Measurements from ENCODE around the gene SYT1.

SYT1 gene

DNA sequence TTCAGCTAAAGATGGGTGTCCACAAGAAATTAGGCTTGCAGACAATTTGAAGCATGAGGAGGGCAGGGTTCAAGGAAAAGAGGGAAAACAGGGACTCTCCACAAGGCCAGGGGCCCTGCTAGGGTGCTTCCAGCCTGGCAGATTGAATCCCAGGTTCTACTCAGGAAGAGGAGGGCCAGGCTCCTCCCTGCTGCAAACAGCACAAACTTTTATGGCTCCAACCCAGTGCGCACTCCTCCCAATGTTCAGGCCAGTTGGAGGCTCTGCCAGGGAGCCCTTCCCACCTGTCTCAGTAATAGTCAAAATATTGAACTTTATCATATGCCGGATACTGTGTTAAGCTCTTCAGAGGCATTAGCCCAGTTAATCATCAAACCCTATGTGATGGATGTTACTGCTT is 244.4 kb downstream of the SYT1 start (continued):
- TF ChIP-seq, protein P1, sequence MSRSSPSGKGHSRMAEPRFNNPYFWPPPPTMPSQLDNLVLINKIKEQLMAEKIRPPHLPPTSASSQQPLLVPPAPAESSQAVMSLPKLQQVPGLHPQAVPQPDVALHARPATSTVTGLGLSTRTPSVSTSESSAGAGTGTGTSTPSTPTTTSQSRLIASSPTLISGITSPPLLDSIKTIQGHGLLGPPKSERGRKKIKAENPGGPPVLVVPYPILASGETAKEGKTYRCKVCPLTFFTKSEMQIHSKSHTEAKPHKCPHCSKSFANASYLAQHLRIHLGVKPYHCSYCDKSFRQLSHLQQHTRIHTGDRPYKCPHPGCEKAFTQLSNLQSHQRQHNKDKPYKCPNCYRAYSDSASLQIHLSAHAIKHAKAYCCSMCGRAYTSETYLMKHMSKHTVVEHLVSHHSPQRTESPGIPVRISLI (tag by site-specific recombination; IDR thresholded peaks at IDR 0.05): no peak
- TF ChIP-seq ZNF157 (tag by site-specific recombination; IDR thresholded peaks at IDR 0.05): no peak

DNA sequence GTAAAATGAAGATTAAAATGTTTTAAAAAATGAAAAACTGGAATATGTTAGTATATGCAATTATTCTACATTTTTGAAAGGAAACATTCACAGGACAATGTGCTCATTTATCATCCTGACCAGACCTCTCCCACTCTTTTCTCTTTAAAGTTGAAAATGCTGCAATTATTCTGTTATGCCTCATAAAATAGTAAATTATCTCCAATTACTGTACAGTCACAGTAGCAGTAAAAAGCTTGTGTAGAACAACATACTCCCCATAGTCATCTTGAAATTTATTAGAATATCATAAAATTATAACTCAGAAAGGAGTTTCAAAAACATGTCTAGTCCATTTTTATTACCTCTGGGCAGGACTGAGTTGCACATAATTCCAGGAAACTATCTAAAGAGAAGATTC is 250.3 kb downstream of the SYT1 start:
- no peaks in the 10 kb centered on the region for H3K9me3 ChIP-seq (ENCODE audit: control insufficient read depth, insufficient read depth, low read depth, low read length)
- H3K36me3 ChIP-seq (ENCODE audit: control insufficient read depth in 2 of 2, insufficient read depth in 1 of 2, low read length in 2 of 2): no peaks in the 10 kb centered on the region
- POLR2A ChIA-PET: no interaction called here
- H3K4me1 ChIP-seq (ENCODE audit: control insufficient read depth, insufficient read depth, low read length): no peaks in the 10 kb centered on the region
- no peak overlapping the region for H3K27ac ChIP-seq (ENCODE audit: extremely low read depth, low read depth, low read length)
- no peak overlapping the region for H3K4me3 ChIP-seq (ENCODE audit: low read depth, low read length)
- CTCF ChIA-PET: no interaction called here
- TF ChIP-seq TRIM28 (IDR thresholded peaks at IDR 0.05; ENCODE audit: borderline replicate concordance, low read length) (no peak), WT1 (tag by site-specific recombination; IDR thresholded peaks at IDR 0.05) (peak; percentile 75)
- TF ChIP-seq, protein P2, sequence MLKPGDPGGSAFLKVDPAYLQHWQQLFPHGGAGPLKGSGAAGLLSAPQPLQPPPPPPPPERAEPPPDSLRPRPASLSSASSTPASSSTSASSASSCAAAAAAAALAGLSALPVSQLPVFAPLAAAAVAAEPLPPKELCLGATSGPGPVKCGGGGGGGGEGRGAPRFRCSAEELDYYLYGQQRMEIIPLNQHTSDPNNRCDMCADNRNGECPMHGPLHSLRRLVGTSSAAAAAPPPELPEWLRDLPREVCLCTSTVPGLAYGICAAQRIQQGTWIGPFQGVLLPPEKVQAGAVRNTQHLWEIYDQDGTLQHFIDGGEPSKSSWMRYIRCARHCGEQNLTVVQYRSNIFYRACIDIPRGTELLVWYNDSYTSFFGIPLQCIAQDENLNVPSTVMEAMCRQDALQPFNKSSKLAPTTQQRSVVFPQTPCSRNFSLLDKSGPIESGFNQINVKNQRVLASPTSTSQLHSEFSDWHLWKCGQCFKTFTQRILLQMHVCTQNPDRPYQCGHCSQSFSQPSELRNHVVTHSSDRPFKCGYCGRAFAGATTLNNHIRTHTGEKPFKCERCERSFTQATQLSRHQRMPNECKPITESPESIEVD (tag by site-specific recombination; IDR thresholded peaks at IDR 0.05): peak; percentile 21; the same call in 1 of the 2 replicates

DNA sequence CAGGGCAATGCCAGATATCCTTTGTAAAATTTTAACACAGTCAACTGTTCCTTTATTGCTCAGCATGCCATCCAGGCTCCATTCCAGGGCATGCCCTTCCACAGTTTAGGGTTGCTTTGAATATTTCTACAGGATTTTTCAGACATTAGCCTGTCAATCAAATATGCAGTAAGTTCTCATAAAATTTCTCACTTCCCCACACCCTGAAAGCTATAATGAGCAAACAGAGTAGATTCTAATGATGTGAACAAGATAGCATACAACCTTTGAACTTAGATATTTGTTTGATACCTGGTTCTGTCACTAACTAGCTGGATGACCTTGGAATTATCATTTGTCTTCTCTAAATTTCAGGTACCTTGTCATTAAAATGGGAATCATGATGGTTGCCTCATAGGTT is 251.2 kb downstream of the SYT1 start:
- Histone ChIP-seq H3K4me3 (ENCODE audit: low read depth, low read length) (no peak overlapping the region), H3K4me1 (ENCODE audit: control insufficient read depth, insufficient read depth, low read length) (no peaks in the 10 kb centered on the region), H3K36me3 (ENCODE audit: control insufficient read depth in 2 of 2, insufficient read depth in 1 of 2, low read length in 2 of 2) (no peaks in the 10 kb centered on the region), H3K27ac (ENCODE audit: extremely low read depth, low read depth, low read length) (no peak overlapping the region), H3K9me3 (ENCODE audit: control insufficient read depth, insufficient read depth, low read depth, low read length) (no peaks in the 10 kb centered on the region)
- CTCF ChIA-PET: interaction anchor here (1.0 kb wide), 1 partner anchor 59 kb away, joined by 4 read pairs; no protein-coding TSS in a partner anchor
- POLR2A ChIA-PET: no interaction called here
- TF ChIP-seq, protein P3, sequence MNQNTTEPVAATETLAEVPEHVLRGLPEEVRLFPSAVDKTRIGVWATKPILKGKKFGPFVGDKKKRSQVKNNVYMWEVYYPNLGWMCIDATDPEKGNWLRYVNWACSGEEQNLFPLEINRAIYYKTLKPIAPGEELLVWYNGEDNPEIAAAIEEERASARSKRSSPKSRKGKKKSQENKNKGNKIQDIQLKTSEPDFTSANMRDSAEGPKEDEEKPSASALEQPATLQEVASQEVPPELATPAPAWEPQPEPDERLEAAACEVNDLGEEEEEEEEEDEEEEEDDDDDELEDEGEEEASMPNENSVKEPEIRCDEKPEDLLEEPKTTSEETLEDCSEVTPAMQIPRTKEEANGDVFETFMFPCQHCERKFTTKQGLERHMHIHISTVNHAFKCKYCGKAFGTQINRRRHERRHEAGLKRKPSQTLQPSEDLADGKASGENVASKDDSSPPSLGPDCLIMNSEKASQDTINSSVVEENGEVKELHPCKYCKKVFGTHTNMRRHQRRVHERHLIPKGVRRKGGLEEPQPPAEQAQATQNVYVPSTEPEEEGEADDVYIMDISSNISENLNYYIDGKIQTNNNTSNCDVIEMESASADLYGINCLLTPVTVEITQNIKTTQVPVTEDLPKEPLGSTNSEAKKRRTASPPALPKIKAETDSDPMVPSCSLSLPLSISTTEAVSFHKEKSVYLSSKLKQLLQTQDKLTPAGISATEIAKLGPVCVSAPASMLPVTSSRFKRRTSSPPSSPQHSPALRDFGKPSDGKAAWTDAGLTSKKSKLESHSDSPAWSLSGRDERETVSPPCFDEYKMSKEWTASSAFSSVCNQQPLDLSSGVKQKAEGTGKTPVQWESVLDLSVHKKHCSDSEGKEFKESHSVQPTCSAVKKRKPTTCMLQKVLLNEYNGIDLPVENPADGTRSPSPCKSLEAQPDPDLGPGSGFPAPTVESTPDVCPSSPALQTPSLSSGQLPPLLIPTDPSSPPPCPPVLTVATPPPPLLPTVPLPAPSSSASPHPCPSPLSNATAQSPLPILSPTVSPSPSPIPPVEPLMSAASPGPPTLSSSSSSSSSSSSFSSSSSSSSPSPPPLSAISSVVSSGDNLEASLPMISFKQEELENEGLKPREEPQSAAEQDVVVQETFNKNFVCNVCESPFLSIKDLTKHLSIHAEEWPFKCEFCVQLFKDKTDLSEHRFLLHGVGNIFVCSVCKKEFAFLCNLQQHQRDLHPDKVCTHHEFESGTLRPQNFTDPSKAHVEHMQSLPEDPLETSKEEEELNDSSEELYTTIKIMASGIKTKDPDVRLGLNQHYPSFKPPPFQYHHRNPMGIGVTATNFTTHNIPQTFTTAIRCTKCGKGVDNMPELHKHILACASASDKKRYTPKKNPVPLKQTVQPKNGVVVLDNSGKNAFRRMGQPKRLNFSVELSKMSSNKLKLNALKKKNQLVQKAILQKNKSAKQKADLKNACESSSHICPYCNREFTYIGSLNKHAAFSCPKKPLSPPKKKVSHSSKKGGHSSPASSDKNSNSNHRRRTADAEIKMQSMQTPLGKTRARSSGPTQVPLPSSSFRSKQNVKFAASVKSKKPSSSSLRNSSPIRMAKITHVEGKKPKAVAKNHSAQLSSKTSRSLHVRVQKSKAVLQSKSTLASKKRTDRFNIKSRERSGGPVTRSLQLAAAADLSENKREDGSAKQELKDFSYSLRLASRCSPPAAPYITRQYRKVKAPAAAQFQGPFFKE (tag by site-specific recombination; IDR thresholded peaks at IDR 0.05; ENCODE audit: borderline replicate concordance): no peak
- TF ChIP-seq, protein P4, sequence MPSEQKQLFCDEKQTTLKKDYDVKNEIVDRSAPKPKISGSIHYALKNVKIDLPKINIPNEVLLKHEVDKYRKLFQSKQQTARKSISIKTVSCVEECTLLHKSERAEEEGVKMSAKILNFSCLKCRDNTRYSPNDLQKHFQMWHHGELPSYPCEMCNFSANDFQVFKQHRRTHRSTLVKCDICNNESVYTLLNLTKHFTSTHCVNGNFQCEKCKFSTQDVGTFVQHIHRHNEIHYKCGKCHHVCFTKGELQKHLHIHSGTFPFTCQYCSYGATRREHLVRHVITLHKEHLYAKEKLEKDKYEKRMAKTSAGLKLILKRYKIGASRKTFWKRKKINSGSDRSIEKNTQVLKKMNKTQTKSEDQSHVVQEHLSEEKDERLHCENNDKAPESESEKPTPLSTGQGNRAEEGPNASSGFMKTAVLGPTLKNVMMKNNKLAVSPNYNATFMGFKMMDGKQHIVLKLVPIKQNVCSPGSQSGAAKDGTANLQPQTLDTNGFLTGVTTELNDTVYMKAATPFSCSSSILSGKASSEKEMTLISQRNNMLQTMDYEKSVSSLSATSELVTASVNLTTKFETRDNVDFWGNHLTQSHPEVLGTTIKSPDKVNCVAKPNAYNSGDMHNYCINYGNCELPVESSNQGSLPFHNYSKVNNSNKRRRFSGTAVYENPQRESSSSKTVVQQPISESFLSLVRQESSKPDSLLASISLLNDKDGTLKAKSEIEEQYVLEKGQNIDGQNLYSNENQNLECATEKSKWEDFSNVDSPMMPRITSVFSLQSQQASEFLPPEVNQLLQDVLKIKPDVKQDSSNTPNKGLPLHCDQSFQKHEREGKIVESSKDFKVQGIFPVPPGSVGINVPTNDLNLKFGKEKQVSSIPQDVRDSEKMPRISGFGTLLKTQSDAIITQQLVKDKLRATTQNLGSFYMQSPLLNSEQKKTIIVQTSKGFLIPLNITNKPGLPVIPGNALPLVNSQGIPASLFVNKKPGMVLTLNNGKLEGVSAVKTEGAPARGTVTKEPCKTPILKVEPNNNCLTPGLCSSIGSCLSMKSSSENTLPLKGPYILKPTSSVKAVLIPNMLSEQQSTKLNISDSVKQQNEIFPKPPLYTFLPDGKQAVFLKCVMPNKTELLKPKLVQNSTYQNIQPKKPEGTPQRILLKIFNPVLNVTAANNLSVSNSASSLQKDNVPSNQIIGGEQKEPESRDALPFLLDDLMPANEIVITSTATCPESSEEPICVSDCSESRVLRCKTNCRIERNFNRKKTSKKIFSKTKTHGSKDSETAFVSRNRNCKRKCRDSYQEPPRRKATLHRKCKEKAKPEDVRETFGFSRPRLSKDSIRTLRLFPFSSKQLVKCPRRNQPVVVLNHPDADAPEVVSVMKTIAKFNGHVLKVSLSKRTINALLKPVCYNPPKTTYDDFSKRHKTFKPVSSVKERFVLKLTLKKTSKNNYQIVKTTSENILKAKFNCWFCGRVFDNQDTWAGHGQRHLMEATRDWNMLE (tag by site-specific recombination; conservative IDR thresholded peaks at IDR 0.05; ENCODE audit: low read depth): no peak
- no peak for TF ChIP-seq ZBTB21 (tag by site-specific recombination; IDR thresholded peaks at IDR 0.05)
- TF ChIP-seq ZNF266 (tag by site-specific recombination; IDR thresholded peaks at IDR 0.05; ENCODE audit: low read depth): no peak
- TF ChIP-seq, protein P5, sequence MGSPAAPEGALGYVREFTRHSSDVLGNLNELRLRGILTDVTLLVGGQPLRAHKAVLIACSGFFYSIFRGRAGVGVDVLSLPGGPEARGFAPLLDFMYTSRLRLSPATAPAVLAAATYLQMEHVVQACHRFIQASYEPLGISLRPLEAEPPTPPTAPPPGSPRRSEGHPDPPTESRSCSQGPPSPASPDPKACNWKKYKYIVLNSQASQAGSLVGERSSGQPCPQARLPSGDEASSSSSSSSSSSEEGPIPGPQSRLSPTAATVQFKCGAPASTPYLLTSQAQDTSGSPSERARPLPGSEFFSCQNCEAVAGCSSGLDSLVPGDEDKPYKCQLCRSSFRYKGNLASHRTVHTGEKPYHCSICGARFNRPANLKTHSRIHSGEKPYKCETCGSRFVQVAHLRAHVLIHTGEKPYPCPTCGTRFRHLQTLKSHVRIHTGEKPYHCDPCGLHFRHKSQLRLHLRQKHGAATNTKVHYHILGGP (tag by site-specific recombination; IDR thresholded peaks at IDR 0.05): no peak
- no peak for TF ChIP-seq ZNF292 (tag by site-specific recombination; IDR thresholded peaks at IDR 0.05; ENCODE audit: borderline replicate concordance, low read depth)
- TF ChIP-seq ZNF140 (tag by site-specific recombination; IDR thresholded peaks at IDR 0.05): no peak
- TF ChIP-seq ZNF426 (tag by site-specific recombination; IDR thresholded peaks at IDR 0.05): no peak
- TF ChIP-seq ZNF514 (tag by site-specific recombination; IDR thresholded peaks at IDR 0.05): no peak
- TF ChIP-seq, protein P6, sequence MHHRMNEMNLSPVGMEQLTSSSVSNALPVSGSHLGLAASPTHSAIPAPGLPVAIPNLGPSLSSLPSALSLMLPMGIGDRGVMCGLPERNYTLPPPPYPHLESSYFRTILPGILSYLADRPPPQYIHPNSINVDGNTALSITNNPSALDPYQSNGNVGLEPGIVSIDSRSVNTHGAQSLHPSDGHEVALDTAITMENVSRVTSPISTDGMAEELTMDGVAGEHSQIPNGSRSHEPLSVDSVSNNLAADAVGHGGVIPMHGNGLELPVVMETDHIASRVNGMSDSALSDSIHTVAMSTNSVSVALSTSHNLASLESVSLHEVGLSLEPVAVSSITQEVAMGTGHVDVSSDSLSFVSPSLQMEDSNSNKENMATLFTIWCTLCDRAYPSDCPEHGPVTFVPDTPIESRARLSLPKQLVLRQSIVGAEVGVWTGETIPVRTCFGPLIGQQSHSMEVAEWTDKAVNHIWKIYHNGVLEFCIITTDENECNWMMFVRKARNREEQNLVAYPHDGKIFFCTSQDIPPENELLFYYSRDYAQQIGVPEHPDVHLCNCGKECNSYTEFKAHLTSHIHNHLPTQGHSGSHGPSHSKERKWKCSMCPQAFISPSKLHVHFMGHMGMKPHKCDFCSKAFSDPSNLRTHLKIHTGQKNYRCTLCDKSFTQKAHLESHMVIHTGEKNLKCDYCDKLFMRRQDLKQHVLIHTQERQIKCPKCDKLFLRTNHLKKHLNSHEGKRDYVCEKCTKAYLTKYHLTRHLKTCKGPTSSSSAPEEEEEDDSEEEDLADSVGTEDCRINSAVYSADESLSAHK (tag by site-specific recombination; IDR thresholded peaks at IDR 0.05): no peak

Data from HEK293 (cell line).